ENCODE measurements around the gene GOLGA3.

The GOLGA3 gene

DNA sequence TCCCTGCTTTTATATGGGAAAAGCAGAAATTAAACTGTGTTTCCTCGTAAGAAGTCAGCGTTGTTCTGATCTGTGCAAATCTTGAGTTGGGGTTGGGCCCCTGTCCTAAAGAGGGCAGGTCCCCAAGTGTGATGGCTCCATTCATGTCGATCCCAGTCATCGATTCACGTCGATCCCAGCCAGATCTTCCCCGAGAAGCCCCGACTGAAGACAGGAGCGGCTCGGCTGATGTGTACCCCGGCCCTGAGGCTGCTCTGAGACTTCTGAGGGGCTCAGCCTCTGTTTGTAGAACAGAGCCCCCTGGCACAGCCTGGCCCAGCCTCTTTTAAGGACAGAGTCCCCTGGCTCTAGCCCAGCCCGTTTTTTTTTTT lies 108.7 kb downstream of the GOLGA3 start:
- H3K27ac ChIP-seq: no peak overlapping the region
- TF ChIP-seq, protein P1, sequence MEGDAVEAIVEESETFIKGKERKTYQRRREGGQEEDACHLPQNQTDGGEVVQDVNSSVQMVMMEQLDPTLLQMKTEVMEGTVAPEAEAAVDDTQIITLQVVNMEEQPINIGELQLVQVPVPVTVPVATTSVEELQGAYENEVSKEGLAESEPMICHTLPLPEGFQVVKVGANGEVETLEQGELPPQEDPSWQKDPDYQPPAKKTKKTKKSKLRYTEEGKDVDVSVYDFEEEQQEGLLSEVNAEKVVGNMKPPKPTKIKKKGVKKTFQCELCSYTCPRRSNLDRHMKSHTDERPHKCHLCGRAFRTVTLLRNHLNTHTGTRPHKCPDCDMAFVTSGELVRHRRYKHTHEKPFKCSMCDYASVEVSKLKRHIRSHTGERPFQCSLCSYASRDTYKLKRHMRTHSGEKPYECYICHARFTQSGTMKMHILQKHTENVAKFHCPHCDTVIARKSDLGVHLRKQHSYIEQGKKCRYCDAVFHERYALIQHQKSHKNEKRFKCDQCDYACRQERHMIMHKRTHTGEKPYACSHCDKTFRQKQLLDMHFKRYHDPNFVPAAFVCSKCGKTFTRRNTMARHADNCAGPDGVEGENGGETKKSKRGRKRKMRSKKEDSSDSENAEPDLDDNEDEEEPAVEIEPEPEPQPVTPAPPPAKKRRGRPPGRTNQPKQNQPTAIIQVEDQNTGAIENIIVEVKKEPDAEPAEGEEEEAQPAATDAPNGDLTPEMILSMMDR (conservative IDR thresholded peaks at IDR 0.05): no peak

DNA sequence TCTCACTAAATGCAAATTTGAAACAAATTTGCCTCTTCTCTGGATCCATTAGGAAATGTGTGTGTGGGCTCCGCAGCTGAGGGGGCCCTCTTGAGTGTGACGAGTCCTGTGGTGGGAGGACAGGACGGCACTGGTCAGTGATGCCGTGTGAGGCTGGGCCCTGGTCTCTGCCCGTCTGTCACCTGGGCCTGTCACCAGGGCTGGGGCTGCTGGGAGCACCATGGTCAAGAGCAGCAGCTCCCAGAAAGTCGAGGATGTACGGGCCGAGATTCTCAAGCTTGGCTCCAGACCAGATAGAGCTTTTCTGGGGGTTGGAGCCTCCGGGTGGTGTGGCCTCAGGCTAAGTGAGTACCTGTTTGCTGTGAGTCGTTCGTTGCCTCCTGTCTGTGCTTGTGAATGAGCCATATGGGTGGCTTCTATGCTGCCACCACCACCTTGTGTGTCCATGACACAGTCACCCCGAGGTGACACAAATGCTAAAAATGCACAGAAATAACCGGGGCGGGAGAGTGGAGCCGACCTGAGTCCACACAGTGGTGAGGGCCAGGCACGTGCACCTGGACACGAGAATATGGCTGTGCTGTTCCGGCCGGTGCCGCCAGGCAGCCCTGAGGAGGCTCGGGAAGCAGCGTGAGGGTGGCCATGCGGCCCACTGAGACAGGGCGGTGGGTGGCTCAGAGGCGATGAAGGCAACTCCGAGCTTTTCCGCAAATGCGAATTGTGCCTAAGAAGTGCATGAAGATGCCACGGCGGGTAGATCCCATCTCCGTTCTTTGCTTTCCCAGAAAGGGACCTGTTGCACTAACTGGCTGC lies 109.3 kb downstream of the GOLGA3 start:
- TF ChIP-seq, protein P1 (conservative IDR thresholded peaks at IDR 0.05): no peak
- no peak overlapping the region for H3K27ac ChIP-seq

Measured in VCaP (cell line).